ENCODE results near the gene SLC7A6OS. TPM values are rescaled to one million over a fixed set of nuclear protein-coding genes. Genes with fewer than 3 reads are reported as not detected.

The SLC7A6OS gene
- 16.0 TPM for total RNA-seq (2021; ENCODE audit: unreplicated experiment)
- 7.7 TPM for polyA plus RNA-seq (2012; ENCODE audit: insufficient read length)
- Bru-seq, nascent RNA = percentile 70 among the genes with signal in this experiment
- BruChase-seq, experiment 1, labeled RNA remaining after a 2-hour chase = percentile 70 among the genes with signal in this experiment
- percentile 67 among the genes with signal in this experiment for BruChase-seq, experiment 2, labeled RNA remaining after a 6-hour chase
- long read RNA-seq, full-length matches to known transcripts = 8 of 23 reads
- long read RNA-seq, partial matches to known transcripts = 10 of 23 reads
- long read RNA-seq, other reads (novel, unspliced or antisense) = 5 of 23 reads

DNA sequence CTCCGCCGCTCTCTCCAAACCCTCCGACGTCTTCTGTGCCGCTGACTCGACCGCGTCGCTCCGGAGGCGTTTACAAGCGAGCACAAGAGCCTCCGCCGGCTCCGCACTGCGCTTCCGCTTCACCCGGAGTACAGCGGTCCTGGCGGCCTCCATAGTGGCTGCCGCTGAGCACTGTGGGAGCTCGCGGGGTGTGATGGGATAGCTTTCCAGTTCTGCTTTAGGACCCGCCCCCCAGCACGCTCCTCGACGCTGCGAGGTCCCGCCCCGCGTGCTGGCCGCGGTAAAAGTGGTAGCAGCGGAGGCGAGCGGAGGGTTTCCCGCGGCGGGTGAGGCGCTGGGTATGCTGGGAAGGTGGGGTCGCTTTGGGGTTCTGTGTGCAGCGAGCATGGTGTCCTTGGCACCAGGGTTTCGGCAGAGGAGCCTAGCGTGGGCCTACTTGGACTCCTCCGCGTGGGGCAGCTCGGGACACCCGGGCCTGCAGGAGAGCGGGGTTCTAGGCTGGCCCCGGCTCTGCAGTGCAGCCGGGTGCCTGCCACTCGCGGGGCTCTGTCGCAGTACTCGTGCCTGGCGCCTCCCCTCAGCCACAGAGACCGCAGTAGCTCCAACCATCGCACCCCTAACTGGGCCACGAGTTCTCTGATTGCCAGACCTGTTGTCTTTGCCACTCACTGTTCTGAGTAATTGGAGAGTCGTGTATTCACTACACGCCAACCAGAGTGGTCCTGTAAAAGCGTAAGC lies at the start of gene SLC7A6OS, which contains the start of gene PRMT7:
SLC7A6OS (minus strand) TSS at position 173 of the 738 bp plus-strand sequence; CDS start at position 153, 20 bp downstream.
PRMT7 (plus strand) TSS at position 246 of the 738 bp plus-strand sequence. CDS start 4,961 bp downstream, outside the sequence.
- Histone ChIP-seq H3K9me3 (ENCODE audit: control insufficient read depth, insufficient read depth, low read depth, low read length) (no peaks in the 10 kb centered on the region), H3K27me3 (ENCODE audit: control insufficient read depth, insufficient read depth, low read length) (no peaks in the 10 kb centered on the region), H3K4me3 (ENCODE audit: low read depth in 2 of 2, low read length in 2 of 2) (peak within 1 kb of the TSS; percentile 85 to 94), H3K36me3 (ENCODE audit: control insufficient read depth, insufficient read depth, low read length) (peaks cover 10% of the 10 kb centered on the region), H3K27ac (ENCODE audit: low read length) (peak within 1 kb of the TSS; percentile 90), H3K4me1 (ENCODE audit: control insufficient read depth, insufficient read depth, low read length) (peaks cover 6% of the 10 kb centered on the region)
- DNase-seq (ENCODE audit: low read depth, low spot score) (no peak), ATAC-seq (peak; percentile 100)
- CTCF ChIA-PET = interaction anchor here (0.6 kb wide), 1 partner anchor 36 kb away, joined by 3 read pairs; no protein-coding TSS in a partner anchor
- TF ChIP-seq, protein P1, sequence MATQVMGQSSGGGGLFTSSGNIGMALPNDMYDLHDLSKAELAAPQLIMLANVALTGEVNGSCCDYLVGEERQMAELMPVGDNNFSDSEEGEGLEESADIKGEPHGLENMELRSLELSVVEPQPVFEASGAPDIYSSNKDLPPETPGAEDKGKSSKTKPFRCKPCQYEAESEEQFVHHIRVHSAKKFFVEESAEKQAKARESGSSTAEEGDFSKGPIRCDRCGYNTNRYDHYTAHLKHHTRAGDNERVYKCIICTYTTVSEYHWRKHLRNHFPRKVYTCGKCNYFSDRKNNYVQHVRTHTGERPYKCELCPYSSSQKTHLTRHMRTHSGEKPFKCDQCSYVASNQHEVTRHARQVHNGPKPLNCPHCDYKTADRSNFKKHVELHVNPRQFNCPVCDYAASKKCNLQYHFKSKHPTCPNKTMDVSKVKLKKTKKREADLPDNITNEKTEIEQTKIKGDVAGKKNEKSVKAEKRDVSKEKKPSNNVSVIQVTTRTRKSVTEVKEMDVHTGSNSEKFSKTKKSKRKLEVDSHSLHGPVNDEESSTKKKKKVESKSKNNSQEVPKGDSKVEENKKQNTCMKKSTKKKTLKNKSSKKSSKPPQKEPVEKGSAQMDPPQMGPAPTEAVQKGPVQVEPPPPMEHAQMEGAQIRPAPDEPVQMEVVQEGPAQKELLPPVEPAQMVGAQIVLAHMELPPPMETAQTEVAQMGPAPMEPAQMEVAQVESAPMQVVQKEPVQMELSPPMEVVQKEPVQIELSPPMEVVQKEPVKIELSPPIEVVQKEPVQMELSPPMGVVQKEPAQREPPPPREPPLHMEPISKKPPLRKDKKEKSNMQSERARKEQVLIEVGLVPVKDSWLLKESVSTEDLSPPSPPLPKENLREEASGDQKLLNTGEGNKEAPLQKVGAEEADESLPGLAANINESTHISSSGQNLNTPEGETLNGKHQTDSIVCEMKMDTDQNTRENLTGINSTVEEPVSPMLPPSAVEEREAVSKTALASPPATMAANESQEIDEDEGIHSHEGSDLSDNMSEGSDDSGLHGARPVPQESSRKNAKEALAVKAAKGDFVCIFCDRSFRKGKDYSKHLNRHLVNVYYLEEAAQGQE (IDR thresholded peaks at IDR 0.05; ENCODE audit: insufficient read depth in 1 of 2, low read depth in 2 of 2, low read length in 1 of 2) = 0 out of 4 replicates have a peak, but pooled peaks of 1 of the 2 experiments have one; percentile 10
- TF ChIP-seq TCF7L2 (IDR thresholded peaks at IDR 0.05; ENCODE audit: low read depth, low read length) = no peak
- TF ChIP-seq POLR2AphosphoS5 (IDR thresholded peaks at IDR 0.05; ENCODE audit: low read depth, low read length) = peak; percentile 85
- TF ChIP-seq SIN3A (IDR thresholded peaks at IDR 0.05; ENCODE audit: borderline replicate concordance, insufficient read depth, low read depth, low read length) = peak; percentile 90; the same call in 1 of the 2 replicates
- TF ChIP-seq, protein P2, sequence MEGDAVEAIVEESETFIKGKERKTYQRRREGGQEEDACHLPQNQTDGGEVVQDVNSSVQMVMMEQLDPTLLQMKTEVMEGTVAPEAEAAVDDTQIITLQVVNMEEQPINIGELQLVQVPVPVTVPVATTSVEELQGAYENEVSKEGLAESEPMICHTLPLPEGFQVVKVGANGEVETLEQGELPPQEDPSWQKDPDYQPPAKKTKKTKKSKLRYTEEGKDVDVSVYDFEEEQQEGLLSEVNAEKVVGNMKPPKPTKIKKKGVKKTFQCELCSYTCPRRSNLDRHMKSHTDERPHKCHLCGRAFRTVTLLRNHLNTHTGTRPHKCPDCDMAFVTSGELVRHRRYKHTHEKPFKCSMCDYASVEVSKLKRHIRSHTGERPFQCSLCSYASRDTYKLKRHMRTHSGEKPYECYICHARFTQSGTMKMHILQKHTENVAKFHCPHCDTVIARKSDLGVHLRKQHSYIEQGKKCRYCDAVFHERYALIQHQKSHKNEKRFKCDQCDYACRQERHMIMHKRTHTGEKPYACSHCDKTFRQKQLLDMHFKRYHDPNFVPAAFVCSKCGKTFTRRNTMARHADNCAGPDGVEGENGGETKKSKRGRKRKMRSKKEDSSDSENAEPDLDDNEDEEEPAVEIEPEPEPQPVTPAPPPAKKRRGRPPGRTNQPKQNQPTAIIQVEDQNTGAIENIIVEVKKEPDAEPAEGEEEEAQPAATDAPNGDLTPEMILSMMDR (IDR thresholded peaks at IDR 0.05) = no peak
- intact Hi-C loops (cut with micrococcal nuclease; ENCODE audit: unreplicated experiment) = no loop called here
- POLR2A ChIA-PET = interaction anchor here (1.0 kb wide), 1 partner anchor 11 kb away, joined by 4 read pairs; no protein-coding TSS in a partner anchor
- no TSS peak for BruUV-seq (replicated peaks)
- in situ Hi-C loops (cut with HindIII; ENCODE audit: low pct_unique_long_range_greater_than_20kb, low sequenced_read_pairs) = no loop called here

DNA sequence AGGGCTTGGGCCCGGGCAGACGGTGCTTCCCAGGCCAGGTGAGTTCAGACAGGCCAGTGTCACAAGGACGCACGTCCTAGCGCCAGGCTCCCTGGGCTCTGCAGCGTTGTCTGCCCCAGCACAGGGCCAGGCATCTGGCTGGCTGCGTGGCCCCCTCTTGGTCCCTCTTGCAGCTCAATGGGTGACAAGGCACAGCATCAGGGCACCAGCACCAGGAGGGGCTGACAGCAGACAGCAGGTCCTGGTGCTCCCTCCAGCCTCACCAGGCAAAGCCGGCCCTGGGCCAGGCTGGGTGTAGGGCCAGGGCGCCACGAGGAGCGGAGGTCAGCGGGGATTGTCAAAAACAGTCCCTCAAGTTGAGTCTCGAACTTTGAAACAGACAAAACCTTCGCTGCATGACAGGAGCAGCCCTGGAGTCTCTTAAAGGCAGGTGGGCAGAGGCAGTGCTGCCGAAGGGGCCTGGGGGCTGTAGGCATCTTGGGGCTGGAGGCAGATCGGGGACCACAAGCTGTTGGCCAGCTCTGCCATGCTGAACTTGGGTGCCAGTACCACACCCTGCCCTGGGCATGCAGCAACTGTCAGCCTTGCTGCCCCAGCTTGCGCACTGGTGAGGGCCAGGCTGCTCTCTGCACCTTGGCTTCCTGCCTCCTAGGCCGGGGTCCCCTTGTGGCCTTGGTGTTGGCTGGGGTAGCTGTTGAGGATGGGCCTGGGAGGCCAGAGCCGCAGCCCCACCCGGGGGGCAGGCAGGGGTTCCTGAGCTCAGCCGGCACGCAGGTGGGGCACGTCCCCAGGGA lies 48.8 kb upstream of the SLC7A6OS start:
- ChIA-PET CTCF (no interaction called here), POLR2A (no interaction called here)
- Histone ChIP-seq H3K9me3 (ENCODE audit: control insufficient read depth, insufficient read depth, low read depth, low read length) (no peaks in the 10 kb centered on the region), H3K4me1 (ENCODE audit: control insufficient read depth, insufficient read depth, low read length) (no peaks in the 10 kb centered on the region), H3K27ac (ENCODE audit: low read length) (no peak overlapping the region), H3K36me3 (ENCODE audit: control insufficient read depth, insufficient read depth, low read length) (no peaks in the 10 kb centered on the region), H3K4me3 (ENCODE audit: low read depth in 2 of 2, low read length in 2 of 2) (no peak overlapping the region), H3K27me3 (ENCODE audit: control insufficient read depth, insufficient read depth, low read length) (no peaks in the 10 kb centered on the region)
- no TSS peak for BruUV-seq (replicated peaks)
- intact Hi-C loops (cut with micrococcal nuclease; ENCODE audit: unreplicated experiment) = no loop called here
- ATAC-seq (0 out of 2 replicates have a peak, but pooled peaks have one; percentile 13), DNase-seq (ENCODE audit: low read depth, low spot score) (no peak)
- in situ Hi-C loops (cut with HindIII; ENCODE audit: low pct_unique_long_range_greater_than_20kb, low sequenced_read_pairs) = no loop called here
- TF ChIP-seq SIN3A (IDR thresholded peaks at IDR 0.05; ENCODE audit: borderline replicate concordance, insufficient read depth, low read depth, low read length) (no peak), TCF7L2 (IDR thresholded peaks at IDR 0.05; ENCODE audit: low read depth, low read length) (no peak)
